ENCODE measurements around the gene RNF4. TPM values are rescaled to one million over a fixed set of nuclear protein-coding genes. Genes with fewer than 3 reads are reported as not detected.

Gene RNF4
- total RNA-seq, 1 experiment from 2014 or later = 45.6 TPM

- Mint-ChIP-seq H3K36me3 (ENCODE audit: insufficient read depth, unreplicated experiment) (peaks cover 5% of the 10 kb centered on the region), H3K27me3 (ENCODE audit: unreplicated experiment) (no peaks in the 10 kb centered on the region), H3K4me3 (ENCODE audit: low read depth, unreplicated experiment) (no peak overlapping the region), H3K27ac (ENCODE audit: unreplicated experiment) (no peak overlapping the region), H3K4me1 (ENCODE audit: low read depth, unreplicated experiment) (peaks cover 21% of the 10 kb centered on the region), H3K9me3 (ENCODE audit: low read depth, unreplicated experiment) (no peaks in the 10 kb centered on the region)
- intact Hi-C loops (cut with micrococcal nuclease; ENCODE audit: unreplicated experiment) = no loop called here
- BruUV-seq (replicated peaks) = no TSS peak
- CTCF ChIA-PET = no interaction called here
- no peak for TF ChIP-seq CTCF (IDR thresholded peaks at IDR 0.05; ENCODE audit: unreplicated experiment)
- no peak for DNase-seq
These were observed 16.1 kb downstream of the RNF4 start for GRCh38 chr4:2484993-2485392.

GRCh38 chr4:2485956-2486355 lies 17.1 kb downstream of the RNF4 start:
- no peak overlapping the region for H3K27ac Mint-ChIP-seq (ENCODE audit: unreplicated experiment)
- TF ChIP-seq CTCF (IDR thresholded peaks at IDR 0.05; ENCODE audit: unreplicated experiment) = no peak
- no peak overlapping the region for H3K4me3 Mint-ChIP-seq (ENCODE audit: low read depth, unreplicated experiment)
- peaks cover 14% of the 10 kb centered on the region for H3K36me3 Mint-ChIP-seq (ENCODE audit: insufficient read depth, unreplicated experiment)
- no peaks in the 10 kb centered on the region for H3K9me3 Mint-ChIP-seq (ENCODE audit: low read depth, unreplicated experiment)
- BruUV-seq (replicated peaks) = no TSS peak
- peaks cover 20% of the 10 kb centered on the region for H3K4me1 Mint-ChIP-seq (ENCODE audit: low read depth, unreplicated experiment)
- CTCF ChIA-PET = interaction anchor here (0.5 kb wide), 1 partner anchor 302 kb away, joined by 5 read pairs; no protein-coding TSS in a partner anchor
- H3K27me3 Mint-ChIP-seq (ENCODE audit: unreplicated experiment) = no peaks in the 10 kb centered on the region
- DNase-seq = no peak
- intact Hi-C loops (cut with micrococcal nuclease; ENCODE audit: unreplicated experiment) = no loop called here

- no TSS peak for BruUV-seq (replicated peaks)
- no peak overlapping the region for H3K27ac Mint-ChIP-seq (ENCODE audit: unreplicated experiment)
- peaks cover 19% of the 10 kb centered on the region for H3K36me3 Mint-ChIP-seq (ENCODE audit: insufficient read depth, unreplicated experiment)
These were observed 18.1 kb downstream of the RNF4 start for GRCh38 chr4:2486981-2487380.

GRCh38 chr4:2487632-2488031 lies 18.7 kb downstream of the RNF4 start:
- intact Hi-C loops (cut with micrococcal nuclease; ENCODE audit: unreplicated experiment) = no loop called here
- Mint-ChIP-seq H3K9me3 (ENCODE audit: low read depth, unreplicated experiment) (no peaks in the 10 kb centered on the region), H3K4me1 (ENCODE audit: low read depth, unreplicated experiment) (peaks cover 13% of the 10 kb centered on the region), H3K4me3 (ENCODE audit: low read depth, unreplicated experiment) (no peak overlapping the region), H3K36me3 (ENCODE audit: insufficient read depth, unreplicated experiment) (peaks cover 19% of the 10 kb centered on the region), H3K27me3 (ENCODE audit: unreplicated experiment) (no peaks in the 10 kb centered on the region), H3K27ac (ENCODE audit: unreplicated experiment) (no peak overlapping the region)
- DNase-seq = no peak
- BruUV-seq (replicated peaks) = no TSS peak
- CTCF ChIA-PET = no interaction called here
- no peak for TF ChIP-seq CTCF (IDR thresholded peaks at IDR 0.05; ENCODE audit: unreplicated experiment)

More at GRCh38 chr4:2486981-2487380, 18.1 kb downstream of the RNF4 start:
- intact Hi-C loops (cut with micrococcal nuclease; ENCODE audit: unreplicated experiment) = no loop called here
- no peak for TF ChIP-seq CTCF (IDR thresholded peaks at IDR 0.05; ENCODE audit: unreplicated experiment)
- no peaks in the 10 kb centered on the region for H3K9me3 Mint-ChIP-seq (ENCODE audit: low read depth, unreplicated experiment)
- no peaks in the 10 kb centered on the region for H3K27me3 Mint-ChIP-seq (ENCODE audit: unreplicated experiment)
- H3K4me3 Mint-ChIP-seq (ENCODE audit: low read depth, unreplicated experiment) = no peak overlapping the region
- DNase-seq = no peak
- H3K4me1 Mint-ChIP-seq (ENCODE audit: low read depth, unreplicated experiment) = peaks cover 13% of the 10 kb centered on the region
- CTCF ChIA-PET = no interaction called here
